Vagina (tissue), 2 donors: ENCODE results near the gene POU6F2.

Source experiments
- POLR2A ChIP-seq, 2 donors: fragments of 450-650 bp; IDR thresholded peaks; one replicate each; pipeline ENCODE4 v1.6.1; 2017; ENCODE audit warnings: antibody characterized with exemption in 2 of 2, mild to moderate bottlenecking in 2 of 2, moderate library complexity in 2 of 2
- POLR2AphosphoS5 ChIP-seq, 2 donors: sonication (generic); formaldehyde crosslinking; IDR thresholded peaks; one replicate each; pipeline ENCODE4 v1.9.0; 2017; ENCODE audit warnings: antibody characterized with exemption in 2 of 2, mild to moderate bottlenecking in 2 of 2, low read depth in 1 of 2; ENCODE audit not compliant: insufficient read depth in 1 of 2
- TF ChIP-seq, protein P1 (sequence below), 3 experiments: fragments of 450-650 bp in 2 of 3; fragments of 200-600 bp in 1 of 3; sonication (generic) in 1 of 3; IDR thresholded peaks; one replicate each; pipeline ENCODE4 v1.5.1; 2017 to 2019; ENCODE audit warnings: antibody characterized with exemption in 3 of 3, mild to moderate bottlenecking in 2 of 3, moderate library complexity in 2 of 3

DNA sequence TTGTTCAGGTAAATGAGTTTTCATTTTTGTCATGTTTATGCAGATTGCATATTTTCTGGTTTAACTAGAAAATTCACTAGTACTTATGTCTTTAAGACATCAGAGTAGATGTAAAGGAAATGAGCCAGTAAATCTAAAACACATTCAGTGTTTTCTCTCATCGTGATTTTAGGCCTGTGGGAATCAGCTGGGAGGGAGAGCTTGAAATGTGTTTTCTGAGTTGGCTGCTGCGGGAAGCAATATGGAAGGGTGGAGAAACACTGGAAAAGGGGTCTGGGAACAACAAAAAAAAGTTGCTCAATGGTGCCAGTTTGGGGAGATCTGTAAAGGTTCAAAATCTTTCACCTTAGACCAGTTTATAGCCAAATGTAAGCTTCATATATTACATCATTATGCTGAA, 284.1 kb downstream of the POU6F2 start:
- TF ChIP-seq, protein P1, sequence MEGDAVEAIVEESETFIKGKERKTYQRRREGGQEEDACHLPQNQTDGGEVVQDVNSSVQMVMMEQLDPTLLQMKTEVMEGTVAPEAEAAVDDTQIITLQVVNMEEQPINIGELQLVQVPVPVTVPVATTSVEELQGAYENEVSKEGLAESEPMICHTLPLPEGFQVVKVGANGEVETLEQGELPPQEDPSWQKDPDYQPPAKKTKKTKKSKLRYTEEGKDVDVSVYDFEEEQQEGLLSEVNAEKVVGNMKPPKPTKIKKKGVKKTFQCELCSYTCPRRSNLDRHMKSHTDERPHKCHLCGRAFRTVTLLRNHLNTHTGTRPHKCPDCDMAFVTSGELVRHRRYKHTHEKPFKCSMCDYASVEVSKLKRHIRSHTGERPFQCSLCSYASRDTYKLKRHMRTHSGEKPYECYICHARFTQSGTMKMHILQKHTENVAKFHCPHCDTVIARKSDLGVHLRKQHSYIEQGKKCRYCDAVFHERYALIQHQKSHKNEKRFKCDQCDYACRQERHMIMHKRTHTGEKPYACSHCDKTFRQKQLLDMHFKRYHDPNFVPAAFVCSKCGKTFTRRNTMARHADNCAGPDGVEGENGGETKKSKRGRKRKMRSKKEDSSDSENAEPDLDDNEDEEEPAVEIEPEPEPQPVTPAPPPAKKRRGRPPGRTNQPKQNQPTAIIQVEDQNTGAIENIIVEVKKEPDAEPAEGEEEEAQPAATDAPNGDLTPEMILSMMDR (IDR thresholded peaks at IDR 0.05), result no peak
- TF ChIP-seq POLR2A (IDR thresholded peaks at IDR 0.05) (no peak), POLR2AphosphoS5 (IDR thresholded peaks at IDR 0.05; ENCODE audit: insufficient read depth in 1 of 2, low read depth in 1 of 2) (no peak)
